ENCODE data around the gene REXO5. TPM values are rescaled to one million over a fixed set of nuclear protein-coding genes. Genes with fewer than 3 reads are reported as not detected.

Gene REXO5
- total RNA-seq, 1 experiment from 2014 or later = 6.7 TPM

GRCh38 chr16:20767577-20767976, 38.8 kb upstream of the REXO5 start:
- H2AK5ac ChIP-seq (ENCODE audit: insufficient read length, low read length) = no peak overlapping the region
- peaks cover 2 to 7% of the 10 kb centered on the region in 2 experiments; a peak in 3 of 5 replicates for H3K9me3 Mint-ChIP-seq
- no peak overlapping the region for H4K8ac ChIP-seq (replicated peaks; ENCODE audit: insufficient read length, low read depth, low read length)
- no peak overlapping the region for H3K4ac ChIP-seq (ENCODE audit: low read depth, low read length)
- no peak overlapping the region for H3K56ac ChIP-seq (ENCODE audit: insufficient read length, low read depth, low read length)
- H3K23ac ChIP-seq (ENCODE audit: insufficient read length, low read depth, low read length) = no peak overlapping the region
- no peak overlapping the region for H3K27ac ChIP-seq (ENCODE audit: insufficient read length, low read depth, low read length)
- no peak overlapping the region for H4K5ac ChIP-seq (ENCODE audit: insufficient read length, low read depth, low read length)
- no peak overlapping the region for H2BK12ac ChIP-seq (ENCODE audit: insufficient read length, low read depth, low read length)
- H3K4me1 Mint-ChIP-seq = peaks cover 16 to 18% of the 10 kb centered on the region in 2 experiments
- no peaks in the 10 kb centered on the region for H3K79me2 ChIP-seq (ENCODE audit: insufficient read depth, low read length)
- H3T11ph ChIP-seq (ENCODE audit: low read length) = no peak overlapping the region
- H3K79me1 ChIP-seq (ENCODE audit: insufficient read depth, low read depth, low read length, poor library complexity, severe bottlenecking) = no peaks in the 10 kb centered on the region
- H3K27me3 Mint-ChIP-seq (ENCODE audit: low read depth) = no peaks in the 10 kb centered on the region
- no peak overlapping the region for H3K18ac ChIP-seq (ENCODE audit: insufficient read length, low read depth, low read length)
- H3K27me3 ChIP-seq (ENCODE audit: insufficient read depth, low read length) = no peaks in the 10 kb centered on the region
- H3K14ac ChIP-seq (ENCODE audit: insufficient read depth, low read length) = no peak overlapping the region
- H3K4me3 Mint-ChIP-seq = no peak overlapping the region
- no peaks in the 10 kb centered on the region for H3K4me1 ChIP-seq (ENCODE audit: insufficient read depth, low read length)
- no peaks in the 10 kb centered on the region for H4K20me1 ChIP-seq (ENCODE audit: control insufficient read depth, insufficient read depth, insufficient read length)
- no peak overlapping the region for H3K27ac Mint-ChIP-seq
- H4K91ac ChIP-seq (ENCODE audit: insufficient read length, low read depth, low read length) = no peak overlapping the region
- TF ChIP-seq CTCF (conservative IDR thresholded peaks at IDR 0.05) = no peak
- DNase-seq = no peak
- no peak overlapping the region for H2BK120ac ChIP-seq (ENCODE audit: low read depth, low read length, poor library complexity, severe bottlenecking)
- H3K4me2 ChIP-seq (ENCODE audit: insufficient read depth, insufficient read length, low read length) = no peak overlapping the region
- no peak overlapping the region for H2BK20ac ChIP-seq (ENCODE audit: low read depth, low read length, poor library complexity, severe bottlenecking)
- no peak overlapping the region for H2BK5ac ChIP-seq (ENCODE audit: insufficient read length, low read length)
- no peaks in the 10 kb centered on the region for H3K23me2 ChIP-seq (ENCODE audit: insufficient read length, low read depth, low read length, poor library complexity, severe bottlenecking)
- H3K9ac ChIP-seq (ENCODE audit: extremely low read depth, insufficient read length, low read length) = no peak overlapping the region
- peaks cover 0 to 5% (median 0%) of the 10 kb centered on the region in 3 experiments; a peak in 1 of 7 replicates for H3K36me3 Mint-ChIP-seq (ENCODE audit: insufficient read depth in 1 of 3, low read depth in 3 of 3)
- no peaks in the 10 kb centered on the region for H3K9me3 ChIP-seq (ENCODE audit: control insufficient read depth, low read depth, low read length)
- no peak overlapping the region for H2AFZ ChIP-seq (ENCODE audit: low read length)
- no peak overlapping the region for H2BK15ac ChIP-seq (ENCODE audit: low read depth, low read length)

Measured in H9 (cell line).